Measurements from ENCODE around the gene CDK14. TPM values are rescaled to one million over a fixed set of nuclear protein-coding genes. Genes with fewer than 3 reads are reported as not detected.

The CDK14 gene
- total RNA-seq, 8 experiments from 2014 or later: 9.9 to 50.5 (median 13.3) TPM

DNA sequence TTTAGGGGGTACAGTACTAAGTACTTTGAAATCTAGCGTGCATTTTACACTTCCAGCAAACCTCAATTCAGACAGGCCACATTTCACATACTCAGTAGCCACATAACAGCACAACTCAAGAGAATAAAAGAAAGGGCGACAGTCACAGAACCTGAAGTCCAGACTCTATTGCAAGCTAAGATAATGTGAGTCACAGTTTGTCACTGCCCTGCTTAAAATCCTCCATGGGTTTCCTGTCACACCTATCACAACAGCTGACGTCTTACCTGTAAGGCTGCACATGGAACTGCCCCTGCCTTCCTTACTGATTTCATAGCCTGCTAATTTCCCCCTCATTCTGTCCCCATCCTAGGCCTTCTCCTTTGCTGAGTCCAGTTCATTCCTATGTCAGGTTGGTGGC, 16.1 kb upstream of the CDK14 start:
- no peak overlapping the region for H3K4me3 ChIP-seq
- no peaks in the 10 kb centered on the region for H3K4me1 ChIP-seq (replicated peaks in 1 of 2)
- ATAC-seq (replicated peaks in 6 of 8): no peak
- WGBS, 10 experiments: 67 to 100% (median 92%) methylated on average over 1 to 3 of the region's 3 CpGs; no CpG with 5 or more reads in 1 of the 10 experiments
- H3K27ac ChIP-seq: no peak overlapping the region
- in situ Hi-C loops (cut with MboI; ENCODE audit: low pct_unique_long_range_greater_than_20kb in 2 of 9, low sequenced_read_pairs in 9 of 9, unreplicated experiment in 9 of 9): loop anchor here in 2 of 9 experiments (25.0 kb wide), 1 partner anchor 118 kb away; the partner anchor contains the start of gene PTTG1IP2 (in 2 of the 2)

DNA sequence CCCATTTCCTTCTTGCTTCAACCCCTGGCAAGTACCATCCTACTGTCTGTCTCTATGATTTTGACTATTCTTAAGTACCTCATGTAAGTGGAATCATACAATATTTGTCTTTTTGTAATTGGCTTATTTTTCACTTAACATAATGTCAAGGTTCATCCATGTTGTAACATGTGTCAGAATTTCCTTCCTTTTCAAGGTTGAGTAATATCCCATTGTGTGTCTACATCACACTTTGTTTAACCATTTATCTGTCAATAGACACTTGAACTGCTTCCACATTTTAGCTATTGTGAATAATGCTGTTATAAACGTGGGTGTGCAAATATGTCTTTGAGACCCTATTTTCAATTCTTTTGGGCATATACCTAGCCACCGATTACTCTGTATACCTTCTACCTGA, 14.0 kb upstream of the CDK14 start:
- in situ Hi-C loops (cut with MboI; ENCODE audit: low pct_unique_long_range_greater_than_20kb in 2 of 9, low sequenced_read_pairs in 9 of 9, unreplicated experiment in 9 of 9): loop anchor here in 2 of 9 experiments (25.0 kb wide), 1 partner anchor 120 kb away; the partner anchor contains the start of gene PTTG1IP2 (in 2 of the 2)
- H3K27ac ChIP-seq: no peak overlapping the region
- no peaks in the 10 kb centered on the region for H3K4me1 ChIP-seq (replicated peaks in 1 of 2)
- no peak overlapping the region for H3K4me3 ChIP-seq
- ATAC-seq (replicated peaks in 6 of 8): no peak
- WGBS, 10 experiments: 69 to 100% (median 92%) methylated on average over 1 to 2 of the region's 2 CpGs; no CpG with 5 or more reads in 1 of the 10 experiments

DNA sequence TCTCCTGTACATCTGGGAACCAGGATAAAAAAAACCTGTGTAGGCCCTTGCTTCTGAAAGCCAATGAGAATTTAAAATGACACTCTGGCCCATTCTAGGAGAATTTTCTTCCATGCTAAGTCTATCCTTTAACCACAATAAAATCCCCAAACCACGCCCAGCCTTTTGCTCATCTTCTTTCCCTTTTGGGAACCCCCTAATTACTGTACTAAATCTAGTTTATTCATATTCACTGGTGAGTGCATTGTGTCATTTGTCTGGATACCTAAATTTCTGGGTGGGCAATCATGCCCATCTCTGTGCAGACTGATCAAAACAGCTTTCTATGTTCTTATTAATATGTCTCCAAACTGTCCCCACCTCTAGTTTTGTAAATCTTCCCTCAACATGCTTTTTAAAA, 11.7 kb upstream of the CDK14 start:
- 33 to 100% (median 78%) methylated on average over 1 of the region's 1 CpG; no CpG with 5 or more reads in 2 of the 10 experiments for WGBS, 10 experiments
- in situ Hi-C loops (cut with MboI; ENCODE audit: low pct_unique_long_range_greater_than_20kb in 2 of 9, low sequenced_read_pairs in 9 of 9, unreplicated experiment in 9 of 9): loop anchor here in 2 of 9 experiments (25.0 kb wide), 1 partner anchor 122 kb away; the partner anchor contains the start of gene PTTG1IP2 (in 2 of the 2)
- ATAC-seq (replicated peaks in 6 of 8): no peak
- H3K4me3 ChIP-seq: no peak overlapping the region
- no peaks in the 10 kb centered on the region for H3K4me1 ChIP-seq (replicated peaks in 1 of 2)
- no peak overlapping the region for H3K27ac ChIP-seq

DNA sequence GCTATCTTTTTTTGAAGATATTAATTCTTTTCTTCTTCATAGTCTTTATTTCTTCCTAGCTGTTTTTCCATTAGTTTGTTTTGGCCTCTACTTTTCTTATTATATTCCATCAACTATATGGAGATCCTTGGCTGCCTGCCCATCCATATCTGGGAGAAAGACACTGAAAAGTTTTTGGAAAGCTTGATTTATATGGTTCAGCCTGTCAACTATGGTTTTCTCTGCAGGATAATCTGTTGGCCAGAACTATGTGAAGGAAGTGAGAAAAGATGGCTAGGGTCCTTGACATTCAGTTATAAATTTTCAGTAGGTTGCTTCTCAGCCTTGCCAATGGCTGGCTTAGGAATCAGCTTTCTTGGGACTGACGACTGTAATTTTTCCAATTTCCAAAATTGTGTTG, 10.0 kb upstream of the CDK14 start:
- no peak overlapping the region for H3K27ac ChIP-seq
- no peak for ATAC-seq (replicated peaks in 6 of 8)
- in situ Hi-C loops (cut with MboI; ENCODE audit: low pct_unique_long_range_greater_than_20kb in 2 of 9, low sequenced_read_pairs in 9 of 9, unreplicated experiment in 9 of 9): loop anchor here in 2 of 9 experiments (25.0 kb wide), 1 partner anchor 124 kb away; the partner anchor contains the start of gene PTTG1IP2 (in 2 of the 2)
- 75 to 100% (median 83%) methylated on average over 1 of the region's 1 CpG; no CpG with 5 or more reads in 3 of the 10 experiments for WGBS, 10 experiments
- no peak overlapping the region for H3K4me3 ChIP-seq
- H3K4me1 ChIP-seq (replicated peaks in 1 of 2): no peaks in the 10 kb centered on the region

DNA sequence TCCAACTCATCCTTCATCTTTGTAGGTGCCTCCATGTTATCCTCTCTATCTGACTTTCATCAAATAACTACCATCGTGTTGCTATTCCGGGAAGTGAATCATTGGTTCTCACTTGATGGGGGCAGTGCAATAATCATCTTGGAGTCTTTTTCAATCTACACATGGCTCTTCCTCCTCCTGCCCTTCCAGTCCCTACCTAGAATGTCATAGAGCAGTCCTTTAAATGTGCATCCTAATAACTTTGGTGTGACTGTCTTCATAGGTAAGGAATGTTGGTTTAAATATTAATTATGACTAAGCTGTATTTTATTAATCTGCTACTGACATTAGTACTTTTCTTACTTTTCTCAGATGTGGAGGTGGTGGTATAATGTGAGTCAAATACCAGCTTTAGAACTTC, 8.4 kb upstream of the CDK14 start:
- ATAC-seq (replicated peaks in 6 of 8): no peak
- in situ Hi-C loops (cut with MboI; ENCODE audit: low pct_unique_long_range_greater_than_20kb in 2 of 9, low sequenced_read_pairs in 9 of 9, unreplicated experiment in 9 of 9): loop anchor here in 2 of 9 experiments (25.0 kb wide), 1 partner anchor 125 kb away; the partner anchor contains the start of gene PTTG1IP2 (in 2 of the 2)
- Histone ChIP-seq H3K4me1 (replicated peaks in 1 of 2) (no peaks in the 10 kb centered on the region), H3K4me3 (no peak overlapping the region), H3K27ac (no peak overlapping the region)
- 58 to 100% (median 89%) methylated on average over 1 to 2 of the region's 2 CpGs; no CpG with 5 or more reads in 4 of the 10 experiments for WGBS, 10 experiments

DNA sequence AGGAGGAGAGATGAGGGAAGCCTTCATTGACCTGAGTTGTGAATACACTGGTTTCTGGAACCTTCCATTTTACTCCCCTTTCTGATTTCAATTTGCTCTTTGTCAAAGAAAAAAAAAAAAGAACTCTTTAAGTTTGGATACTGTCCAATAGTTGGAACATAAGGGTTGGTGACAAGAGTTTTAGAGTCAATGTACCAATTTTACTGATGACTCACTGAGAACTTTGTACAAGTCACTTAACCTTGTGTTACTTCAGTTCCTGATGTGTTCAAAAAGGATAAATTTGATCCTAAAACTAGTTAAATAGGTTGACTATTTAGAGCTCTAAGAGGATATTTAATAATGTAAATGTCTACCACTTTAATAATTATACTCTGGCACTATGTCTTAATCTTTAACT, 4.1 kb upstream of the CDK14 start:
- Histone ChIP-seq H3K27ac (no peak overlapping the region), H3K4me1 (replicated peaks in 1 of 2) (peaks cover 0 to 10% of the 10 kb centered on the region in 2 donors), H3K4me3 (no peak overlapping the region)
- no peak for ATAC-seq (replicated peaks in 6 of 8)
- in situ Hi-C loops (cut with MboI; ENCODE audit: low pct_unique_long_range_greater_than_20kb in 2 of 9, low sequenced_read_pairs in 9 of 9, unreplicated experiment in 9 of 9): loop anchor here in 2 of 9 experiments (25.0 kb wide), 1 partner anchor 130 kb away; the partner anchor contains the start of gene PTTG1IP2 (in 2 of the 2)

DNA sequence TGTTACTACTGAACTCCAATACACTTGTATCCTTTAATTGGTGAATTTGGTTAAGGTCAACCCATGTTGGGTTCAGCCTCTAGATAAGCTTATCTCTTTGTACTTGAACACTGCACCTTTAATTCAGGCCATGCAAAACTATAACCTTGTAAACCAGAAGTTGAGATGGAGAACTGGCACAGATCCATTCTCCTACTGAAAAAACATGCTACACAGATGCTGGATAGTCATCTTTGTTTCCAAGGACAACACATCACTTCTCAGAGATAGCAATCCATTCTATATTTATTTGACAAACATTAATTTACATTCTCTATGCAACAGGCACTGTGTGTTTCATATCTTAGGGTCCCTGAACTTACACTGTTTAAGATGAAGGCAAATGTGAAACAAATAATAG, 2.9 kb upstream of the CDK14 start:
- H3K4me3 ChIP-seq: no peak overlapping the region
- H3K27ac ChIP-seq: no peak overlapping the region
- H3K4me1 ChIP-seq (replicated peaks in 1 of 2): peaks cover 4 to 14% of the 10 kb centered on the region in 2 donors
- in situ Hi-C loops (cut with MboI; ENCODE audit: low pct_unique_long_range_greater_than_20kb in 2 of 9, low sequenced_read_pairs in 9 of 9, unreplicated experiment in 9 of 9): loop anchor here in 2 of 9 experiments (25.0 kb wide), 1 partner anchor 131 kb away; the partner anchor contains the start of gene PTTG1IP2 (in 2 of the 2)
- ATAC-seq (replicated peaks in 6 of 8): no peak

DNA sequence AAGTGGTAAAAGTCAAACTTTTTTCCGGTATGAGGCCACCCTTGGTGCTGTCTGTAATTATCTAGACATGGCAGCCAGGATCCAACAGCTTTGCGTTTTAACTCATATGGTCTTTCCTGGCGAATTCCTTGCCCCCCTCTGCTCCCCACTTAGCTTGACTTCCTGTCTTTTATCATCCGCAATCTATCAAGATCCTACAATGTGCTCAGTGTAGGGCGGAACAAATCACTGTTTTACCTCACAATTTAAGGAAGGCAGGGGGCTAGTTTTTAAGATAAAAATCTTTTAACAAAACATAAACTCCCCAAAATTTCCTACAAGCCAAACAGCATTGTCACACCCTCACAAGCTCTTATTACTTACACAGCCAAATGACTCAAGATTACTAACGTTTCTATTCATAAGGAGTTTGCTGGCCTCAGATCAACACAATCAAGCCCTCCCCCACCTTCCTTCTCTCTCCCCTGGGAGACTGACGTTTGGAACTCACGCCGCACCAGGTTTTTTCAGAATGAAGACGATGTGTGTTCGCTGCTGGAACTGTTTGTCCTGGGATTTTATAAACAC, 1.3 kb upstream of the CDK14 start:
- peak in 1 of 8 experiments; percentile 5 for ATAC-seq (replicated peaks in 6 of 8)
- Histone ChIP-seq H3K4me3 (peak overlapping the region in 2 of 5 donors; percentile 74 to 77), H3K4me1 (replicated peaks in 1 of 2) (peaks cover 4 to 14% of the 10 kb centered on the region in 2 donors), H3K27ac (no peak overlapping the region)
- whole genome bisulfite sequencing, 10 experiments: 14 to 76% (median 47%) methylated on average over 5 to 11 of the region's 11 CpGs; no CpG with 5 or more reads in 1 of the 10 experiments
- in situ Hi-C loops (cut with MboI; ENCODE audit: low pct_unique_long_range_greater_than_20kb in 2 of 9, low sequenced_read_pairs in 9 of 9, unreplicated experiment in 9 of 9): loop anchor here in 2 of 9 experiments (25.0 kb wide), 1 partner anchor 133 kb away; the partner anchor contains the start of gene PTTG1IP2 (in 2 of the 2)

DNA sequence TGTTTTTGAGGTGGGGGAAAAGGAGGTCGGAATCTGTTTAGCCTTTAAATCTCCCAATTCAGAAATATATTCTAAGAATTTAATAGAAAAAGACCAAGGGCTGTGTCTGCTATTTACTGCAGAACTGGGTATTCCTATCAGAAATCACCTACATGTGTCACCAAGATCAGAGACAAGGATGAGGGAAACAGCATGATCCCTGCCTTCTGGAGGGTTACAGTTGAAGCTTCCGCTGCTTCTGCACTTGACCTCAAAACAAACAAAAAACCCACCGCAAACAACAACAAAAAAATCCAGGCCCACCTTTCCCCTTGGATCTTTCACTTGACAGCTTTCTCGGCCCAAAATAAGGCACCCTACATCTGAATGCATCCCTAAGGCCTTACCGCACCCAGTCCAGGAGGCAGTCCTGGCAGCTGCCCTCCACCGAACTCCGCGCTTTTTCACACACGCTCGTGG, 750 bp upstream of the CDK14 start:
- H3K4me1 ChIP-seq (replicated peaks in 1 of 2): peaks cover 4 to 14% of the 10 kb centered on the region in 2 donors
- no peak for ATAC-seq (replicated peaks in 6 of 8)
- WGBS, 10 experiments: 10 to 100% (median 46%) methylated on average over 1 to 8 of the region's 10 CpGs; no CpG with 5 or more reads in 2 of the 10 experiments
- peak overlapping the region in 1 of 2 donors; percentile 68 for H3K27ac ChIP-seq
- in situ Hi-C loops (cut with MboI; ENCODE audit: low pct_unique_long_range_greater_than_20kb in 2 of 9, low sequenced_read_pairs in 9 of 9, unreplicated experiment in 9 of 9): loop anchor here in 2 of 9 experiments (25.0 kb wide), 1 partner anchor 133 kb away; the partner anchor contains the start of gene PTTG1IP2 (in 2 of the 2)
- peak overlapping the region; percentile 52 to 89 (median 74) for H3K4me3 ChIP-seq

DNA sequence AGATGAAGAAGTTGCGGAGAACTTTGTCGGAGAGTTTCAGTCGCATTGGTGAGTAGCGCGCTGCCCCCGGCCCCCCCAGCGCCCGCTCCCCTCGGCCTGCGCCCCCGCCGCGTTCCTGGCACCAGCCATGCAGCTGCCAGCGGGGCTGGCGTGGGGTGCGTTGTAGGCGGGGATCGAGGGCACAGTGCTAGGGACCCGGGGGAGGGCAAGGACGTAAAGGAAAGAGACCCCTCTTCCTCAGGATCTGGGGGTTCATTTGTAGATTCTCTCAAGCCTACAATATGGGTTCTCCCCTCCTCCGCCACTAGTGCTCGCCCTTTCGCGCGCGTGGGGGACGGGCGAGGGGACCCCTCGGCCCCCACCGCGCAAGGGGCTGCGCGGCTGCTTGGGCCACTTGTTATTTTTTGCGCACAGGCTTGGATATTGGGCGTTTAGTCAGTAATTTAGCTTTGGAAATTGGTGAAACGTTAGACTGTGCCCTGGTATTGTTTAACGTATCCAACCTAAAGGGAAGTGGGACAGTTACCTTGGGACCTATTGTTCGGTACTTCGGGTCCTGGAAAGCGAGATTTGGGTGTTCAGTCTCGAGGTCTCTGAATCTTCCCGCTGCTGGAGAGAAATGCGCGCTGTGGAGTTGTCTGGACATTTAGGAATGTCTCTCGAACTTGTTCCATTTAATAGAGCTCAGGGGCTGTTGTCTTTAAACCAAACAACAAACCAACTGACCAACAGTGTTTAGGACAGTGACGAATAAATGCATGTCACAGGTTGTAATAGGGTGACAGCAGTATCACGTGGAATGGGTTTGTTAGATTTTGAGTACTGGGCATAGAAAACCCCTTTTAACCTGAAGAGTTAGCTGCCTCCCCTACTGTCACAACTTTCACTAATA, 796 bp downstream of the CDK14 start:
- H3K4me1 ChIP-seq (replicated peaks in 1 of 2): peaks cover 4 to 14% of the 10 kb centered on the region in 2 donors
- 0% methylated on average over 1 to 15 of the region's 47 CpGs; no CpG with 5 or more reads in 2 of the 10 experiments for WGBS, 10 experiments
- peak overlapping the region in 1 of 2 donors; percentile 68 for H3K27ac ChIP-seq
- in situ Hi-C loops (cut with MboI; ENCODE audit: low pct_unique_long_range_greater_than_20kb in 2 of 9, low sequenced_read_pairs in 9 of 9, unreplicated experiment in 9 of 9): loop anchor here in 2 of 9 experiments (25.0 kb wide), 1 partner anchor 135 kb away; the partner anchor contains the start of gene PTTG1IP2 (in 2 of the 2)
- H3K4me3 ChIP-seq: peak overlapping the region; percentile 52 to 89 (median 74)
- ATAC-seq (replicated peaks in 6 of 8): peak in 7 of 8 experiments; percentile 2 to 19 (median 14)

DNA sequence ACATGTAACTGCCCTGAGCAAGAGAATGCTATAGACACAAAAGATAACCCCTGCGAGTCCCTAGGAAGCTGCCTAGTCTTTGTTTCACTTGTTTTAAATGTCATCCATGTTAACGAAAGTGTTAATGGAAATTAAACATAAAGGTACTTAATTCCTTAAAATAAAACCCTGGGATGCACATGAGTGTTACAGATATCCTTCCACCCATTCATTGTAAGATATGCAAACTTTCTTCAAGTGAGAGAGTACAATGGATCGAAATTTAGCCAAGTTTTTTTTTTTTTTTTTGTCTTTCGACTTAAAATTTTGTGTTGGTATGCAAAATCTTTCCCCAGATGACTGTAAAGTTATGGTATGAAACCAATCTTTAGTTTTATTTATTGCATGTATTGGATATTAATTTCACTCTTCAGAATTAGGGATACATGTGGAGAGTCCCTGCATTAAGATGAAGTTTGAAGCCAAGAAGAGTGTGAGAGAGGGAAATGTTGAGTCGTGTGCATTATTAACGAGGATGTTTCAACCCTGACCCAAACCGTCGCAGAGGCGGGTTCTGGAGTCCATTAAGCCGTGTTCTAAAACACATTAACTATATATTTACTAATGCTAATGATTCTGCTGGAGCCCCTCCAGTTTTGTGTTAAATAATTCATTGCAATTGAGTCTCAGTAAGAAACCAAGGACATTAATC, 1.6 kb downstream of the CDK14 start:
- WGBS, 10 experiments: 0 to 24% (median 8%) methylated on average over 1 to 10 of the region's 10 CpGs
- Histone ChIP-seq H3K4me3 (peak overlapping the region; percentile 52 to 89 (median 74)), H3K4me1 (replicated peaks in 1 of 2) (peaks cover 4 to 14% of the 10 kb centered on the region in 2 donors), H3K27ac (no peak overlapping the region)
- no peak for ATAC-seq (replicated peaks in 6 of 8)
- in situ Hi-C loops (cut with MboI; ENCODE audit: low pct_unique_long_range_greater_than_20kb in 2 of 9, low sequenced_read_pairs in 9 of 9, unreplicated experiment in 9 of 9): loop anchor here in 2 of 9 experiments (25.0 kb wide), 1 partner anchor 135 kb away; the partner anchor contains the start of gene PTTG1IP2 (in 2 of the 2)

DNA sequence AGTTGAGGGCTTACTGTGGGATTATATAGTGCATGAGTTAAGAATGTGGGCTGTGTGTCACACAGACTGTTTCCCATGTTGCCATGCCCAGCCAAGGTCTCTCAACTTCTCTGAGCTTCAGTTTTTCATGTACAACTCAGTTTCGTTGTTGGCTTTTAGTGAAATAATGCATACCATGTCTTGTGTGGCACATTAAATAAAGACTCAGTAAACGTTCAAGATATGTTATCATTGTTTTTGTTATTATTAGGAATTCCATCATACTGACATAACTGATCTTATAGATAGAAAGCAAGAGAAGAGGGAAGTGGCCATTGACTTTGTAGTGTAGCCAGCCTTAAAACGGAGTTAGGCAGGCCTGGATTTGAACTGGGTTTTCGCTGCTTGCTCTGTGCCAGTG, 2.9 kb downstream of the CDK14 start:
- Histone ChIP-seq H3K27ac (no peak overlapping the region), H3K4me3 (no peak overlapping the region), H3K4me1 (replicated peaks in 1 of 2) (peaks cover 4 to 14% of the 10 kb centered on the region in 2 donors)
- no peak for ATAC-seq (replicated peaks in 6 of 8)
- in situ Hi-C loops (cut with MboI; ENCODE audit: low pct_unique_long_range_greater_than_20kb in 2 of 9, low sequenced_read_pairs in 9 of 9, unreplicated experiment in 9 of 9): loop anchor here in 2 of 9 experiments (25.0 kb wide), 1 partner anchor 137 kb away; the partner anchor contains the start of gene PTTG1IP2 (in 2 of the 2)
- WGBS, 10 experiments: 48 to 100% (median 90%) methylated on average over 2 to 4 of the region's 4 CpGs; no CpG with 5 or more reads in 1 of the 10 experiments

All from motor neuron (in vitro differentiated cells).